ENCODE measurements around the gene TRIM52.

Gene TRIM52

GRCh38 chr5:181207214-181207959 lies 53.6 kb downstream of the TRIM52 start (continued):
- TF ChIP-seq PRDM6 (tag by site-specific recombination; IDR thresholded peaks at IDR 0.05) (peak; percentile 69), KLF8 (tag by site-specific recombination; IDR thresholded peaks at IDR 0.05) (peak; percentile 71), TSHZ1 (tag by site-specific recombination; IDR thresholded peaks at IDR 0.05; ENCODE audit: borderline replicate concordance) (peak; percentile 26; the same call in 1 of the 2 replicates), HOXA7 (CRISPR knock-in tag; IDR thresholded peaks at IDR 0.05; ENCODE audit: borderline replicate concordance) (no peak), ZNF639 (tag by site-specific recombination; IDR thresholded peaks at IDR 0.05) (peak; percentile 82), MEIS1 (CRISPR knock-in tag; IDR thresholded peaks at IDR 0.05; ENCODE audit: borderline replicate concordance) (no peak), ZNF843 (tag by site-specific recombination; IDR thresholded peaks at IDR 0.05) (no peak; the same call in 1 of the 2 replicates)

- Histone ChIP-seq H3K4me3 (ENCODE audit: low read depth, low read length) (peak overlapping the region; percentile 30), H3K27ac (ENCODE audit: extremely low read depth, low read depth, low read length) (no peak overlapping the region), H3K9me3 (ENCODE audit: control insufficient read depth, insufficient read depth, low read depth, low read length) (no peaks in the 10 kb centered on the region), H3K36me3 (ENCODE audit: control insufficient read depth in 2 of 2, insufficient read depth in 1 of 2, low read length in 2 of 2) (no peaks in the 10 kb centered on the region), H3K4me1 (ENCODE audit: control insufficient read depth, insufficient read depth, low read length) (no peaks in the 10 kb centered on the region)
- CTCF ChIA-PET, result interaction anchor here (0.6 to 3.6 kb wide), 6 partner anchors 15 to 37 kb away, joined by 3 to 12 read pairs (median 7); partner anchors contain the start of gene TRIM41
- POLR2A ChIA-PET, result interaction anchor here (1.2 to 5.5 kb wide), 9 partner anchors 10 to 55 kb away, joined by 5 to 86 read pairs (median 9); partner anchors contain the start of genes RACK1, TRIM41 and TRIM52
- TF ChIP-seq ZNF202 (tag by site-specific recombination; IDR thresholded peaks at IDR 0.05; ENCODE audit: borderline replicate concordance) (no peak), ZNF211 (tag by site-specific recombination; IDR thresholded peaks at IDR 0.05; ENCODE audit: low read depth) (no peak), ZNF449 (tag by site-specific recombination; IDR thresholded peaks at IDR 0.05) (no peak), ZBTB7A (tag by site-specific recombination; IDR thresholded peaks at IDR 0.05; ENCODE audit: low read depth) (no peak), ZFP37 (tag by site-specific recombination; IDR thresholded peaks at IDR 0.05) (no peak), ZNF248 (tag by site-specific recombination; IDR thresholded peaks at IDR 0.05) (no peak), ZNF791 (tag by site-specific recombination; IDR thresholded peaks at IDR 0.05) (no peak), ZNF155 (tag by site-specific recombination; IDR thresholded peaks at IDR 0.05) (no peak), ZSCAN4 (tag by site-specific recombination; IDR thresholded peaks at IDR 0.05) (peak; percentile 91; the same call in 1 of the 2 replicates), ZNF274 (IDR thresholded peaks at IDR 0.05; ENCODE audit: low read length) (no peak), ZNF274 (tag by site-specific recombination; IDR thresholded peaks at IDR 0.05; ENCODE audit: borderline replicate concordance) (no peak), KLF7 (tag by site-specific recombination; IDR thresholded peaks at IDR 0.05; ENCODE audit: borderline replicate concordance) (no peak), ZNF549 (tag by site-specific recombination; IDR thresholded peaks at IDR 0.05) (no peak), ZBTB20 (tag by site-specific recombination; IDR thresholded peaks at IDR 0.05) (no peak), ZNF140 (tag by site-specific recombination; IDR thresholded peaks at IDR 0.05) (no peak), ZNF423 (tag by site-specific recombination; IDR thresholded peaks at IDR 0.05) (no peak), ZNF501 (tag by site-specific recombination; IDR thresholded peaks at IDR 0.05) (no peak), ZNF830 (tag by site-specific recombination; IDR thresholded peaks at IDR 0.05; ENCODE audit: low read depth) (no peak)
Observed at GRCh38 chr5:181205761-181206649, 54.9 kb downstream of the TRIM52 start.
